Neural cell (in vitro differentiated cells): ENCODE data around the gene RPL14.

Experiments used
- POLR2AphosphoS5 ChIP-seq: IDR thresholded peaks from 2 replicates; pipeline ENCODE4 v1.6.1; 2012
- REST ChIP-seq: IDR thresholded peaks from 2 replicates; pipeline ENCODE4 v1.6.1; 2012; ENCODE audit warnings: borderline replicate concordance
- TAF1 ChIP-seq: IDR thresholded peaks from 2 replicates; pipeline ENCODE4 v1.6.1; 2012; ENCODE audit warnings: low read depth

- TF ChIP-seq TAF1 (no peak), POLR2AphosphoS5 (no peak), REST (no peak)
Observed at GRCh38 chr3:40458473-40458872, 1.3 kb downstream of the RPL14 start.
